GM21737 (cell line): ENCODE measurements around the gene DEUP1.

Source experiments
- ATAC-seq: cut with Tn5 transposase; IDR thresholded peaks from one replicate; pipeline ENCODE4 v1.9.1; 2021; ENCODE audit warnings: mild to moderate bottlenecking, moderate library complexity; ENCODE audit not compliant: unreplicated experiment

The DEUP1 gene

DNA sequence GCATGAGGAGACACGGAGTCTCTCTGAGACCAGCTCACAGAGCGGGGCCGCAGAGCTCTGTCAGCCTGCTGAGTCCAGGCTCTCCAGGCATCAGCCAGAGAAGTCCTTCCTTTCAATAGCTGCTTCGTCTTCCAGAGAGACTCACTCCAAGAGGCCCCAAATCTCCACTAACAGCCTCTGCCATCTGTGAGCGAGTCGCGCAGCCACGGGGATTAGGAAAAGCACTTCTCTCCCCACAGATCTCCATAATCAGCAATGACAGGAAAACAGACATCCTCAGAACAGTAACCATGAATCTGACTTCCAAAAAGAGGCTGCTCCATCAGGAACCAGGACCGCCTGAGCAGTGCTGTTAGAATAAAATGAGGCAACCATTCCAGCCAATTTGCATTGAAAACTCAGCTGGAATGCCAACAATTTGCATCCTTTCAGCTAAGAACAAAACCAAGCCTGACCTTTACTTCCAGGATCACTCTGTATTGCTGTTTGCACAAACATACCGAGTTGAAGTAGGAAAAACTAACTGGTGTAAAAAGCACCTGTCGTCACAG, 147.2 kb downstream of the DEUP1 start:
- ATAC-seq: no peak

DNA sequence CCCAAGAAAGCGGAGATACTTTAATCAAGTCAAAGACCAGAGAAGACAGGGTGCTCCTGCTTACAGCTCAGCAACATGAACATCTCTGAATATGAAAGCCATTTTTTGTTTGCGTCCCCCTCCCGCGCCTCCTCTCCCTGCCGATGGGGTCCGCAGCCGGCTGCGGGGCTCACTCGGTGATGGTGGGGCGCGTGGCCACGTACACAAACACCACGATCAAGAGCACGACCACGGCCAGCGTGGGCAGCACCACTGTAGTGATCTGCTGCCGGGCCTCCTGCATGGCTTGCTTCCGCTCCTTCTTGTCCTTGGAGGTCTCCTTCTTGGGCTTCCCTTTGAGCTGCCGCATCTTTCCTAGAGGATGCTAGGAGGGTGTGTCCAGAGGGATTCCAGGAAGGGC, 148.3 kb downstream of the DEUP1 start:
- no peak for ATAC-seq

DNA sequence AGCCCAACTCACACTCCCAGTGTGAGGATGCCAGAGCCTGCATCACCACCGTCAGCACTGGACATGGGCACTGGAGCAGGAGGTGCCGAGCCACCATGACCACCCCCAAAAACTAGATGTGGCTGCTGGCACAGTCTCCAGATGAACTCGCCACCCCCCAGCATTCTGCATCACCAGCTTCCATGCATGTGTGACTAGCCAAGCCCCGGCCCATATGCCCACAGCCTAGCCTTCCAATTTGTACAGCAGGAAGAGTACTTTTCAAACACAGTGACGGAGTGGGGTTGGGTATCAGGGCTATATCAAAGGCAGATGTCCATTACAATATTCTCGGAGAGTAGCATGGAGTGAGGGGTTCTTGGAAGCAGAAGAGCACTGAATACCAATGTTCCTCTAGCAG, 149.7 kb downstream of the DEUP1 start:
- ATAC-seq: no peak

DNA sequence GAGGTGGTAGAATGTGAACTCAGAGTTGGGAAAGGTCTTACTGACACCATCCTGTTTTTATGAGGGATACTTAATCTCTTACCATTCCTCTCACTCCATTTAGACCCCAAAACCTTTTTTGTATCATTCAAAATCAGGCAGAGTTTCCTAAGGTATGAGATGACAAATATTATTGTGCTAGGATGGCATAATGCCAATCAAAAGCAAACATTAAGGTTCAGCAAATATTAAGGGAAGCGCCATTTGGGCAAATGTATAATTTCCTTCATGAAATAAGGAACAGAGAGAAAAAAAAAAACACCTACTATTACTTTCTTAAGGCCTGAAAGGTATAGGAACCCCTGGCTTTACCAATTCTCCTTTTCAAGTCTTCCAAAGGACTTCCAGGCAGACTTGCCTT, 150.2 kb downstream of the DEUP1 start:
- ATAC-seq: no peak

DNA sequence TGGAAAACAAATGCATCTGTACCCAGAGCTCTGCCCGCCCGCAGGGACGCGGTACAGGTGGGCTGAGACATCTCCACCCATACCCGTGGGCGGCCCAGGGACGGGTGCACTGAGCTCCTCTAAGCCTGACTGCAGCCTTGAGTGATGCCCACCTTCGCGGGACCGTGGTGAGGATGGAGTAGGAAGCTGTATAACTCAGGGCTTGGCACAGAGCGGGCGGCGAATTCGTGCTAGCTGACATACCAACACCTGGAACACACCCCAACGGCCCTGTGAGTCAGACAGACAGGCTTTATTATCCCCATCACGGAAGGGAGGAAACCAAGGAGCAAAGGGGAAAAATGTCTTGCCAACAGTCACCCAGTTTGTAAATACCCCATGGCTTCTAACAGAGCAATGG, 150.7 kb downstream of the DEUP1 start:
- ATAC-seq: no peak

DNA sequence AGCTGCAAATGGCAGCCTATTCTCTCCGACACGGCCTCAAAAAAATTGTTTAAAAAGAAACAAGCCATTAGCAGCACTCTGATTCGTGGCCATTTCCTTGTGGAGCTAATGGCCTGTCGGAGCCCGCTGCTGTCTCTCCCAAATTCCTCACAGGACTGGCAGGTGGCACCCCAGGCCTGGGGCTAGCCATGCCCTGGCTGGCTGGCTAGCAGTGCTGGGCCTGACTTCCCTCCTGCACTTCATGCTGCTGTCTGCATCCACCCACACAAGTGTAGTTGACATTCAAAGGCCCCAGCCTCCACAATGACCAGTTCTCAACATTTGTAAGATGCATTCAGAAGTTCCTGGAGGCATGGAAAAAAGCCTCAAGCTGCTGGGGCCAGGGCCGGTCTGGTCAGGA, 151.2 kb downstream of the DEUP1 start:
- no peak for ATAC-seq

DNA sequence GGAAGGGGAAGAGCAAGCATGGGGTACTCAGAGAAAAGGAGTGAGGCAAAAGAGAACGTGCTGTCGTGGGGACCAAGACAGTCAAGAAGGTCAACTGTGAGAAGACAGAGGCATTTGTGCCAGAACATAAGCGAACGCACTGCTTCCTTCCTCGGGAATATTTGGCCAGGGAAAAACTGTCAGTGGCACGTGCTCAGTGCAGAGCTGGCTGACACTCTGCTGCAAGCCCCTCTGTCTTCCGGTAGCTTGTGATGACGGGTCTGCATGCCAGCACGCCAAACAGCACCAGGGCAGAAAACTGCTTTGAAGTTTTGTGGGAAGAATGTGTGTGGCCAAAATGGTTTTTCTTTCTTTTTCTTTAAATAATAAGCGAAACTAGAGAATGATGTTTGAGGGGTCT, 152.0 kb downstream of the DEUP1 start:
- ATAC-seq: no peak

DNA sequence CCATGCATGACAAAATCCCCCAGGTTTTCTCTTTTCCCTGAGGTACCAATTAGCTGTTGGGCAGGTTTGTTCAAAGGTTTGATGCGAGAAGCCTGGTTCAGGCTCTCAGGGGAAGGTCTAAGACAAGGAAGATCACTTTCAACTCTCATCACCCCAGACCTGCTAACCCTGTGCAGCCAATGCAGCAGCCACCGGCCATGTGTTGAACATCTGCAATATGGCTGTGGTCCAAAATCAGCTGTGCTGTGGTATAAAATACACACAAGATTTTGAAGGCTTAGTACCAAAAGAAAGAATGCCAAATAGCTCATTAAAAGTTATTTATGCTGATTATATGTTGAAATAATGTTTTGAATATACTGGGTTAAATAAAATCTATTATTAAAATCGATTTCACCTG, 154.2 kb downstream of the DEUP1 start:
- no peak for ATAC-seq

DNA sequence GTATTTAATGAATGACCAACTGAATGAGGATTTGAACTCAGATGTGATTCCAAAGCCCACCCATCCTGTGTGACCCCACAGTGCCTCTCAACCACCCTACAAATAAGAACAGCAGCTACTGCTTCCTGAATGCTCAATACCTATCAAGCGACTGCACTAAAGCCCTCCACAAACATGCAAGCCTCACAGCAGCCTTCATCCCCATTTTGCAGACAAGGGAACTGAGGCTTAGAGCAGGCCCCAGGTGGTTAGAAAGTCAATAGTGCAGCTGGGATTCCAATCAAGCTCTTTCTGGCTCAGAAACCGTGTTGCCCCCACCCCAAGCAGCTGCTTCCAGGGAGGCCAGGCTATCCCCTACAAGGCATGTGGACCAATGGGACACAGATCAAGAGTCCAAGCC, 155.4 kb downstream of the DEUP1 start:
- no peak for ATAC-seq

DNA sequence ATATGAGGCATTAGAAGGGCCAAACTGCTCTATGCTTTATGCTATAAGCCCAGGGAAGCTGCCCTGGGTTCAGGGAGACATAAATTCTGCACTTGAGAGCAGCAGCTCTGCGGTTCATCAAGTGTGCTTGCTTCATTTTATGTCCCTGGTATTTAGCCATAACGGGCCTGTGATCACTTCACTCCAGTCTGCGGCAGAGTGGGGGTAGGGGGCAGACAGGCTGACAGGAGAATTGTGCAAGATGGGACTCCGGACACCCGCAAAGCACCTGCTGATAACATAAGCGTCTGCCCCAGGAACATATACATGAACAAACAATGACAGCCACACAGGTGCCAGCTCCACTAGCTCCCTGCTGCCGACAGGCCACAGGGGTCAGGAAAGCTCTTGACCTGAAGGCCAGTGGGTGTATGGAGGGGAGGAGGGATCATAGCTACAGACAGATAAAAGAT, 156.5 kb downstream of the DEUP1 start:
- ATAC-seq: no peak
